ENCODE measurements around the gene AUTS2. TPM values are rescaled to one million over a fixed set of nuclear protein-coding genes. Genes with fewer than 3 reads are reported as not detected.

AUTS2 gene
- total and polyA plus RNA-seq, 2 of the 8 experiments (the other 6 are each of a cell fraction or from before 2014, with no cell fraction given) = 25.9 to 101 TPM

GRCh38 chr7:70830060-70830395 is 1231.8 kb downstream of the AUTS2 start (continued):
- TF ChIP-seq CHD7 (IDR thresholded peaks at IDR 0.05; ENCODE audit: insufficient replicate concordance, low read length) = no peak
- no peak for TF ChIP-seq TAF1 (IDR thresholded peaks at IDR 0.05; ENCODE audit: low read depth, low read length)
- TF ChIP-seq RBBP5 (IDR thresholded peaks at IDR 0.05; ENCODE audit: borderline replicate concordance, low read depth, low read length) = no peak
- no peak for TF ChIP-seq RFX5 (IDR thresholded peaks at IDR 0.05; ENCODE audit: borderline replicate concordance, low read depth, low read length)
- TF ChIP-seq TEAD4 (IDR thresholded peaks at IDR 0.05; ENCODE audit: low read depth, low read length) = no peak
- no peak for TF ChIP-seq ATF3 (IDR thresholded peaks at IDR 0.05; ENCODE audit: insufficient read depth, low read depth, low read length)
- TF ChIP-seq SIRT6 (IDR thresholded peaks at IDR 0.05; ENCODE audit: low read length) = no peak
- no peak for TF ChIP-seq SIN3A (conservative IDR thresholded peaks at IDR 0.05 in 1 of 2, IDR thresholded peaks at IDR 0.05 in 1 of 2; ENCODE audit: low read depth in 1 of 2, low read length in 2 of 2)
- TF ChIP-seq SUZ12 (IDR thresholded peaks at IDR 0.05; ENCODE audit: low read length) = no peak
- TF ChIP-seq RAD21 (IDR thresholded peaks at IDR 0.05 in 1 of 2, conservative IDR thresholded peaks at IDR 0.05 in 1 of 2; ENCODE audit: low read depth in 2 of 2, low read length in 2 of 2) = no peak
